ENCODE results near the gene GNG10.

DNA sequence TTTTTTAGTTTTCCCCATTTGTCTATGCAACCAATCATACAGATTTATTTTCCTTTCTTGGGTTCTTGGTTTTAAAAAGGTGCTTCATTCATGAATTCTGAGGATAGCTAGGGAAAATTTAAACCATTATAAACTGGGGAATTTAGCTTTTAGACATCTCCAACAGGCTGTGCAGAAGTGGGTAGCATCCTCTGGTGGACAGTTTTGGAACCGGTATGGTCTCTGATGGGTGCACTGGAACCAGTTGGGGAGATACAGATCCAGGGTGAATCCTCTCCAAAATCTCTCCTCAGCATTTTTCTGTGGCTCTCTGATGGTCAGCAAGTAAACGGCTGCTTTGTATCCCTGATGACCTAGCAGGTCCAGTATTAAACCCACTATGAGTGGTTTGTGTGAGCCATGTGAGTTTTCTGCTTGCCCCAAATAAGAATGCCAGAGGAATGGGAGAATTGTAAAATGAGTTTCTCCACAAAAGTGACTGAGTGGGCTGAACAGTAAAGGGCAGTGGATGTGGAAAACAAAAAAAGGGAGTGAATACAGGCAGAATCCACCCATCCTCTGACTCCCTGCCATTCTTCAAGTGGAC, 39.4 kb upstream of the GNG10 start:
- TF ChIP-seq CTCF (conservative IDR thresholded peaks at IDR 0.05) (peak; percentile 93), ZFX (IDR thresholded peaks at IDR 0.05) (no peak)

All from C4-2B (cell line).